SK-N-SH (cell line): ENCODE measurements around the gene FAM131C. TPM values are rescaled to one million over a fixed set of nuclear protein-coding genes. Genes with fewer than 3 reads are reported as not detected.

Experiments used
- CTCF ChIA-PET: fragments of 300-600, 350-600 bp; formaldehyde crosslinking; extraction: SDS; loops from one replicate; lab custom pipeline; 2021; lab: Yijun Ruan, JAX
- POLR2A ChIA-PET: fragments of 350-600 bp; sonication (Branson Sonifier 250); formaldehyde crosslinking; extraction: SDS; loops from one replicate; lab custom pipeline; 2020; ENCODE audit warnings: antibody characterized with exemption, inconsistent platforms; lab: Yijun Ruan, JAX
- DNase-seq: peaks from one replicate; pipeline ENCODE4 v3.0.0; 2012
- H2AFZ ChIP-seq: fragments of 200-600 bp; sonication (generic); 2 replicates; pipeline ENCODE4 v1.8.1; 2016; ENCODE audit warnings: antibody characterized with exemption, mild to moderate bottlenecking, low read depth
- H3F3A ChIP-seq: fragments of 200-600 bp; sonication (generic); replicated peaks from 2 replicates; pipeline ENCODE3; 2016; ENCODE audit warnings: antibody characterized with exemption, mild to moderate bottlenecking; ENCODE audit not compliant: insufficient read depth
- H3K27ac ChIP-seq, 2 experiments: fragments of 200-500 bp in 1 of 2; fragments of 200-600 bp in 1 of 2; sonication (Bioruptor generic) in 1 of 2; sonication (generic), shearing (Covaris generic) in 1 of 2; 2 replicates each; pipeline versions ENCODE4 v1.5.1 to v1.6.1; 2014 to 2016; ENCODE audit warnings: low read depth in 2 of 2, inconsistent platforms in 1 of 2, low read length in 1 of 2, mild to moderate bottlenecking in 1 of 2, mixed read lengths in 1 of 2
- H3K27me3 ChIP-seq: fragments of 200-600 bp; sonication (generic), shearing (Covaris generic); 2 replicates; pipeline ENCODE4 v1.6.1; 2016; ENCODE audit warnings: mixed run types; ENCODE audit not compliant: insufficient read depth
- H3K36me3 ChIP-seq, 2 experiments: fragments of 200-500 bp in 1 of 2; fragments of 200-600 bp in 1 of 2; sonication (Bioruptor generic) in 1 of 2; sonication (generic) in 1 of 2; replicated peaks in 1 of 2; 2 replicates each; pipeline versions ENCODE3 to v1.5.1; 2014 to 2016; ENCODE audit warnings: low read length in 1 of 2, mild to moderate bottlenecking in 1 of 2; ENCODE audit not compliant: insufficient read depth in 2 of 2, control insufficient read depth in 1 of 2
- H3K4me1 ChIP-seq, 2 experiments: fragments of 200-500 bp in 1 of 2; fragments of 200-600 bp in 1 of 2; sonication (Bioruptor generic) in 1 of 2; sonication (generic), shearing (Covaris generic) in 1 of 2; 2 replicates each; pipeline versions ENCODE4 v1.5.1 to v1.6.1; 2014 to 2016; ENCODE audit warnings: low read depth in 1 of 2, low read length in 1 of 2, mixed run types in 1 of 2; ENCODE audit not compliant: insufficient read depth in 2 of 2, control insufficient read depth in 1 of 2
- H3K4me2 ChIP-seq: fragments of 200-600 bp; sonication (generic), shearing (Covaris generic); 2 replicates; pipeline ENCODE4 v1.6.1; 2017; ENCODE audit warnings: mixed run types
- H3K4me3 ChIP-seq, 2 experiments: fragments of 200-500 bp in 1 of 2; fragments of 200-600 bp in 1 of 2; sonication (Bioruptor generic) in 1 of 2; sonication (generic), shearing (Covaris generic) in 1 of 2; 2 replicates each; pipeline versions ENCODE4 v1.5.1 to v1.8.1; 2014 to 2016; ENCODE audit warnings: low read depth in 2 of 2, inconsistent platforms in 1 of 2, low read length in 1 of 2, mild to moderate bottlenecking in 1 of 2, mixed read lengths in 1 of 2, moderate library complexity in 1 of 2
- H3K79me2 ChIP-seq: fragments of 200-600 bp; sonication (generic); 2 replicates; pipeline ENCODE4 v1.8.1; 2017; ENCODE audit warnings: mild to moderate bottlenecking; ENCODE audit not compliant: insufficient read depth
- H3K9ac ChIP-seq: fragments of 200-600 bp; sonication (generic); 2 replicates; pipeline ENCODE4 v1.6.1; 2017; ENCODE audit warnings: mixed run types
- H3K9me2 ChIP-seq: fragments of 200-600 bp; sonication (generic); 2 replicates; pipeline ENCODE4 v1.6.1; 2017; ENCODE audit warnings: mixed run types
- H3K9me3 ChIP-seq: fragments of 200-600 bp; sonication (generic); 2 replicates; pipeline ENCODE4 v1.6.1; 2017; ENCODE audit warnings: mixed run types, mild to moderate bottlenecking, moderate library complexity
- H4K20me1 ChIP-seq: fragments of 200-600 bp; sonication (generic); 2 replicates; pipeline ENCODE4 v1.6.1; 2017; ENCODE audit warnings: mild to moderate bottlenecking, mixed run types; ENCODE audit not compliant: insufficient read depth
- CHD2 ChIP-seq: fragments of 150-350 bp; IDR thresholded peaks from 2 replicates; pipeline ENCODE4 v1.6.1; 2018; ENCODE audit warnings: low read length; ENCODE audit not compliant: partially characterized antibody
- CTCF ChIP-seq: fragments of 200-600 bp; sonication (generic); IDR thresholded peaks from 2 replicates; pipeline ENCODE4 v1.6.1; 2017; ENCODE audit warnings: antibody characterized with exemption, mild to moderate bottlenecking, moderate library complexity
- EP300 ChIP-seq, 2 experiments: IDR thresholded peaks; 2 replicates each; pipeline versions ENCODE4 v1.4.0 to v1.6.1; 2012; ENCODE audit warnings: borderline replicate concordance in 1 of 2, low read depth in 1 of 2, low read length in 1 of 2
- GABPA ChIP-seq: IDR thresholded peaks from 2 replicates; pipeline ENCODE4 v1.4.0; 2012; ENCODE audit warnings: low read depth, mild to moderate bottlenecking
- GATA2 ChIP-seq: sonication (generic); formaldehyde crosslinking; IDR thresholded peaks from 2 replicates; pipeline ENCODE4 v1.5.0; 2020; ENCODE audit warnings: mild to moderate bottlenecking, missing genetic modification reagents
- IRF3 ChIP-seq: fragments of 150-350 bp; IDR thresholded peaks from 2 replicates; pipeline ENCODE4 v1.6.1; 2016; ENCODE audit warnings: mild to moderate bottlenecking, low read depth, low read length
- JUND ChIP-seq: IDR thresholded peaks from 2 replicates; pipeline ENCODE4 v1.4.0; 2012
- MEF2A ChIP-seq: IDR thresholded peaks from 2 replicates; pipeline ENCODE4 v1.4.0; 2012; ENCODE audit warnings: low read depth, borderline replicate concordance
- MXI1 ChIP-seq: IDR thresholded peaks from 2 replicates; pipeline ENCODE4 v1.6.1; 2012; ENCODE audit warnings: mild to moderate bottlenecking, low read depth, low read length, improper control_type of control experiment
- NFIC ChIP-seq: IDR thresholded peaks from 2 replicates; pipeline ENCODE4 v1.4.0; 2012; ENCODE audit warnings: borderline replicate concordance
- RFX5 ChIP-seq: IDR thresholded peaks from 2 replicates; pipeline ENCODE4 v1.6.1; 2012; ENCODE audit warnings: mild to moderate bottlenecking, improper control_type of control experiment, low read length
- SMC3 ChIP-seq: IDR thresholded peaks from 2 replicates; pipeline ENCODE4 v1.6.1; 2012; ENCODE audit warnings: low read depth, low read length, improper control_type of control experiment
- TCF12 ChIP-seq: IDR thresholded peaks from 2 replicates; pipeline ENCODE4 v1.4.0; 2012
- USF1 ChIP-seq: IDR thresholded peaks from 2 replicates; pipeline ENCODE4 v1.4.0; 2012; ENCODE audit warnings: low read depth, borderline replicate concordance
- USF2 ChIP-seq: fragments of 150-350 bp; IDR thresholded peaks from 2 replicates; pipeline ENCODE4 v1.6.1; 2017; ENCODE audit warnings: antibody characterized with exemption, low read length, low read depth, borderline replicate concordance
- YY1 ChIP-seq: IDR thresholded peaks from 2 replicates; pipeline ENCODE4 v1.4.0; 2012; ENCODE audit warnings: low read depth, mild to moderate bottlenecking
- ZBTB33 ChIP-seq: IDR thresholded peaks from 2 replicates; pipeline ENCODE4 v1.4.0; 2012; ENCODE audit warnings: low read depth, borderline replicate concordance
- WGBS: methylation state at CpG from one replicate; pipeline ENCODE4 v1.1.6; 2017; ENCODE audit warnings: low lambda C conversion rate; 5-methylcytosine and 5-hydroxymethylcytosine counted together
- polyA plus RNA-seq, 3 experiments: library from polyadenylated mRNA; depleted of rRNA; stranded (reverse); fragments of >200 nt; gene quantifications; 2 replicates each; pipeline ENCODE4 v1.2.3, GENCODE V29; 2012

The FAM131C gene
- polyA plus RNA-seq, 1 of the 3 experiments (the other 2 are of a cell fraction): 1.6 TPM

- no peak overlapping the region for H3K9ac ChIP-seq
- H3F3A ChIP-seq: no peaks in the 10 kb centered on the region
- POLR2A ChIA-PET: no interaction called here
- H3K4me1 ChIP-seq: peaks cover 0 to 3% of the 10 kb centered on the region in 2 experiments; a peak in 1 of 4 replicates
- no peaks in the 10 kb centered on the region for H4K20me1 ChIP-seq
- no peaks in the 10 kb centered on the region for H3K79me2 ChIP-seq
- H3K4me2 ChIP-seq: no peak overlapping the region
- no peaks in the 10 kb centered on the region for H3K27me3 ChIP-seq
- H3K9me2 ChIP-seq: no peaks in the 10 kb centered on the region
- CTCF ChIA-PET: interaction anchor here (0.9 to 12.3 kb wide), 16 partner anchors 10 to 279 kb away, joined by 3 to 513 read pairs (median 9); partner anchors contain the start of genes CLCNKB, EPHA2 and FAM131C
- no peaks in the 10 kb centered on the region for H3K36me3 ChIP-seq
- TF ChIP-seq NFIC (no peak), JUND (no peak), RFX5 (no peak), CTCF (no peak), SMC3 (no peak), GABPA (no peak), USF1 (no peak), YY1 (no peak), ZBTB33 (no peak), TCF12 (no peak), EP300 (IDR thresholded peaks at IDR 0.05; ENCODE audit: borderline replicate concordance in 1 of 2, low read depth in 1 of 2, low read length in 1 of 2) (no peak), USF2 (no peak), MXI1 (no peak), IRF3 (no peak), GATA2 (CRISPR knock-in tag) (no peak), CHD2 (no peak), MEF2A (no peak)
- H3K4me3 ChIP-seq: no peak overlapping the region
- H3K9me3 ChIP-seq: no peaks in the 10 kb centered on the region
- WGBS: 89% methylated on average over 3 of the region's 5 CpGs
- no peak for DNase-seq
- no peak overlapping the region for H2AFZ ChIP-seq
- H3K27ac ChIP-seq: no peak overlapping the region
These were observed 10.0 kb upstream of the FAM131C start for GRCh38 chr1:16083486-16083885.
